ENCODE data around the gene ALK.

GRCh38 chr2:29627279-29627711 lies 294.1 kb downstream of the ALK start:
- TF ChIP-seq SUZ12 (IDR thresholded peaks at IDR 0.05; ENCODE audit: extremely low read depth, insufficient read depth, insufficient read length) (no peak), ZNF274 (IDR thresholded peaks at IDR 0.05; ENCODE audit: low read depth, low read length) (no peak)

Measured in NT2/D1 (cell line).